Endothelial cell of umbilical vein (primary cell): Measurements from ENCODE around the gene CUBN. TPM values are rescaled to one million over a fixed set of nuclear protein-coding genes. Genes with fewer than 3 reads are reported as not detected.

Experiments
- BruUV-seq: library from RNA; stranded (reverse); fragments of 400-500 nt; replicated peaks from 2 replicates; lab custom pipeline; 2021; lab: Mats Ljungman, UMichigan
- CTCF ChIA-PET: fragments of 300-600, 350-600 bp; sonication (Branson Sonifier 250); formaldehyde crosslinking; loops from one replicate; lab custom pipeline; 2021; ENCODE audit warnings: antibody characterized with exemption, inconsistent platforms; lab: Charles Lee
- POLR2A ChIA-PET: fragments of 300-600, 350-600 bp; sonication (Branson Sonifier 250); formaldehyde crosslinking; loops from one replicate; lab custom pipeline; 2021; ENCODE audit warnings: antibody characterized with exemption, inconsistent platforms; lab: Charles Lee
- DNase-seq: peaks from one replicate; pipeline ENCODE4 v3.0.0-alpha.2; 2011; ENCODE audit warnings: low read depth, low spot score
- FAIRE-seq: peaks from 2 replicates; lab custom pipeline; 2011; peaks lifted over from hg19 to GRCh38; lab: Jason Lieb, UNC
- H2AFZ ChIP-seq: 2 replicates; pipeline ENCODE4 v1.6.0; 2012; ENCODE audit warnings: low read depth, low read length, control low read depth, inconsistent platforms
- H3K27ac ChIP-seq: 2 replicates; pipeline ENCODE4 v1.5.1; 2011; ENCODE audit warnings: low read depth, mild to moderate bottlenecking, control low read depth, low read length, moderate library complexity; ENCODE audit not compliant: insufficient read depth
- H3K27me3 ChIP-seq, 2 experiments: 2 replicates each; pipeline versions ENCODE4 v1.6.0 to v1.6.1; 2011; ENCODE audit warnings: low read length in 2 of 2, mixed read lengths in 1 of 2; ENCODE audit not compliant: control insufficient read depth in 2 of 2, insufficient read depth in 2 of 2
- H3K36me3 ChIP-seq, 2 experiments: 2 replicates in 1 of 2; 3 replicates in 1 of 2; pipeline ENCODE4 v1.5.1; 2011; ENCODE audit warnings: low read length in 2 of 2, mild to moderate bottlenecking in 1 of 2, moderate library complexity in 1 of 2; ENCODE audit not compliant: control insufficient read depth in 2 of 2, insufficient read depth in 2 of 2; ENCODE audit errors: extremely low read depth in 1 of 2
- H3K4me1 ChIP-seq: 3 replicates; pipeline ENCODE4 v1.5.1; 2011; ENCODE audit warnings: mild to moderate bottlenecking, low read length; ENCODE audit not compliant: control insufficient read depth, insufficient read depth; ENCODE audit errors: extremely low read depth
- H3K4me2 ChIP-seq: 2 replicates; pipeline ENCODE4 v1.6.1; 2011; ENCODE audit warnings: low read length, control low read depth, mixed read lengths; ENCODE audit not compliant: insufficient read depth
- H3K4me3 ChIP-seq, 3 experiments: fragments of 200-600 bp in 1 of 3; sonication (generic), shearing (Covaris generic) in 1 of 3; replicated peaks in 1 of 3; 2 replicates each; pipeline ENCODE4 v1.5.1; 2011 to 2016; ENCODE audit warnings: control low read depth in 3 of 3, low read length in 3 of 3, mild to moderate bottlenecking in 2 of 3, inconsistent platforms in 1 of 3, low read depth in 1 of 3, moderate library complexity in 1 of 3; ENCODE audit not compliant: insufficient read depth in 1 of 3
- H3K79me2 ChIP-seq: 2 replicates; pipeline ENCODE4 v1.6.0; 2012; ENCODE audit warnings: low read length, inconsistent platforms; ENCODE audit not compliant: control insufficient read depth, insufficient read depth
- H3K9ac ChIP-seq: replicated peaks from 2 replicates; pipeline ENCODE3; 2011; ENCODE audit warnings: low read length, control low read depth; ENCODE audit not compliant: insufficient read depth; ENCODE audit errors: extremely low read depth
- H3K9me1 ChIP-seq: replicated peaks from 3 replicates; pipeline ENCODE4 v1.6.0; 2011; ENCODE audit warnings: mild to moderate bottlenecking, low read length; ENCODE audit not compliant: control insufficient read depth, insufficient read depth; ENCODE audit errors: extremely low read depth
- H3K9me3 ChIP-seq: replicated peaks from 2 replicates; pipeline ENCODE4 v1.5.1; 2012; ENCODE audit warnings: low read length, inconsistent platforms; ENCODE audit not compliant: control insufficient read depth, insufficient read depth
- H4K20me1 ChIP-seq: replicated peaks from 2 replicates; pipeline ENCODE3; 2011; ENCODE audit warnings: mild to moderate bottlenecking, low read length; ENCODE audit not compliant: control insufficient read depth, insufficient read depth; ENCODE audit errors: extremely low read depth
- EZH2 ChIP-seq: IDR thresholded peaks from 2 replicates; pipeline ENCODE4 v1.6.1; 2012; ENCODE audit warnings: borderline replicate concordance, low read depth, mild to moderate bottlenecking, moderate library complexity, low read length, inconsistent platforms; ENCODE audit not compliant: severe bottlenecking
- FOS ChIP-seq: IDR thresholded peaks from 2 replicates; pipeline ENCODE4 v1.6.1; 2011; ENCODE audit warnings: mild to moderate bottlenecking, low read length, moderate library complexity, borderline replicate concordance; ENCODE audit not compliant: insufficient read depth
- GATA2 ChIP-seq: IDR thresholded peaks from 2 replicates; pipeline ENCODE4 v1.7.0; 2011; ENCODE audit warnings: low read depth, mild to moderate bottlenecking, moderate library complexity, mixed read lengths, low read length; ENCODE audit not compliant: insufficient read length, insufficient read depth
- JUN ChIP-seq: IDR thresholded peaks from 2 replicates; pipeline ENCODE4 v1.6.1; 2011; ENCODE audit warnings: borderline replicate concordance, low read depth; ENCODE audit not compliant: insufficient read length, insufficient read depth
- MYC ChIP-seq: IDR thresholded peaks from one replicate; pipeline ENCODE4 v1.6.1; 2011; ENCODE audit warnings: mild to moderate bottlenecking, low read depth, low read length
- POLR2A ChIP-seq: IDR thresholded peaks from 2 replicates; pipeline ENCODE4 v1.6.1; 2012; ENCODE audit warnings: low read depth, mild to moderate bottlenecking, control low read depth, low read length
- POLR2AphosphoS5 ChIP-seq: IDR thresholded peaks from 2 replicates; pipeline ENCODE4 v1.6.1; 2012; ENCODE audit warnings: low read depth, mild to moderate bottlenecking, control low read depth, low read length, moderate library complexity; ENCODE audit not compliant: insufficient read depth
- dilution Hi-C: fragments of 300-500 bp; cut with MboI; formaldehyde crosslinking; loops from one replicate; pipeline ENCODE4 v1.15.0; 2019; ENCODE audit warnings: low sequenced_read_pairs; ENCODE audit not compliant: extremely low pct_ligation_motif_present
- intact Hi-C: fragments of 100-400 bp; cut with micrococcal nuclease; formaldehyde crosslinking; loops from one replicate; pipeline ENCODE4 v1.10.0; 2022
- polyA plus RNA-seq, 4 experiments: library from polyadenylated mRNA; depleted of rRNA in 3 of 4; stranded (reverse) in 3 of 4; unstranded in 1 of 4; fragments of >200 nt; gene quantifications; 2 replicates each; pipeline versions ENCODE4 v1.2.1 to v1.2.3, GENCODE V29; 2011 to 2012; ENCODE audit warnings: missing spikeins in 1 of 4
- total RNA-seq: library from RNA; stranded (reverse); gene quantifications from 2 replicates; pipeline ENCODE4 v1.2.3, GENCODE V29; 2021
- TF ChIP-seq, protein P1 (sequence below), 2 donors: IDR thresholded peaks; 1 replicate in 1 of 2; 2 replicates in 1 of 2; pipeline ENCODE4 v1.5.1; 2011; ENCODE audit warnings: low read length in 2 of 2, mild to moderate bottlenecking in 2 of 2, moderate library complexity in 2 of 2, control low read depth in 1 of 2, inconsistent platforms in 1 of 2, low read depth in 1 of 2; ENCODE audit not compliant: insufficient read depth in 1 of 2; ENCODE audit errors: extremely low read depth in 1 of 2
- TF ChIP-seq, protein P2 (sequence below): IDR thresholded peaks from 2 replicates; pipeline ENCODE4 v1.6.1; 2011; ENCODE audit not compliant: insufficient read depth, insufficient read length

Gene CUBN
- total and polyA plus RNA-seq, 2 donors (not counting 3 experiments of a cell fraction or from before 2014, with no cell fraction given), result 2.7 to 4.6 TPM

DNA sequence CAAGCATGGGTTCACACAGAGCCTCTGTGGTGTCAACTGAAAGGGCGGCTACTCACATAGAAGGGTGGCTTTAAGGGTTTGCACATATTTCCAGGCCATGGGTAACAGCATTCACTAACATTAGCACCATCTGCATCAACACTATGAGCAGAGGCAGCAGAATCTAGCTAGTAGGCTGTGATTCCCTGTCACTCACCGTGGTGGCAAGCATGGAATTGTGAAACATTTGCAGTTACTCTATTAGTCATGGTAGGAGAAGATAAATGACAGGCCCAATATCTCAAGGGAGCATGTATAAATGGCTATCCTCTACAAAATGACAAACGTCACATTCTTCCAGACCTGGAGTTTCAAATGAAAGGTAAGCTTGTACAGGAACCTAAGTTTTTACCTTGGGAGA is 32.2 kb upstream of the CUBN start:
- Histone ChIP-seq H3K27me3 (no peaks in the 10 kb centered on the region), H2AFZ (no peak overlapping the region), H3K9ac (no peak overlapping the region), H3K36me3 (no peaks in the 10 kb centered on the region), H3K4me1 (no peaks in the 10 kb centered on the region), H3K9me1 (no peaks in the 10 kb centered on the region), H4K20me1 (no peaks in the 10 kb centered on the region), H3K4me2 (no peak overlapping the region), H3K27ac (no peak overlapping the region), H3K4me3 (no peak overlapping the region), H3K79me2 (no peaks in the 10 kb centered on the region), H3K9me3 (no peaks in the 10 kb centered on the region)
- no peak for FAIRE-seq
- no TSS peak for BruUV-seq
- ChIA-PET POLR2A (no interaction called here), CTCF (no interaction called here)
- intact Hi-C loops (no loop called here), dilution Hi-C loops (no loop called here)
- DNase-seq, result no peak
- TF ChIP-seq, protein P1, sequence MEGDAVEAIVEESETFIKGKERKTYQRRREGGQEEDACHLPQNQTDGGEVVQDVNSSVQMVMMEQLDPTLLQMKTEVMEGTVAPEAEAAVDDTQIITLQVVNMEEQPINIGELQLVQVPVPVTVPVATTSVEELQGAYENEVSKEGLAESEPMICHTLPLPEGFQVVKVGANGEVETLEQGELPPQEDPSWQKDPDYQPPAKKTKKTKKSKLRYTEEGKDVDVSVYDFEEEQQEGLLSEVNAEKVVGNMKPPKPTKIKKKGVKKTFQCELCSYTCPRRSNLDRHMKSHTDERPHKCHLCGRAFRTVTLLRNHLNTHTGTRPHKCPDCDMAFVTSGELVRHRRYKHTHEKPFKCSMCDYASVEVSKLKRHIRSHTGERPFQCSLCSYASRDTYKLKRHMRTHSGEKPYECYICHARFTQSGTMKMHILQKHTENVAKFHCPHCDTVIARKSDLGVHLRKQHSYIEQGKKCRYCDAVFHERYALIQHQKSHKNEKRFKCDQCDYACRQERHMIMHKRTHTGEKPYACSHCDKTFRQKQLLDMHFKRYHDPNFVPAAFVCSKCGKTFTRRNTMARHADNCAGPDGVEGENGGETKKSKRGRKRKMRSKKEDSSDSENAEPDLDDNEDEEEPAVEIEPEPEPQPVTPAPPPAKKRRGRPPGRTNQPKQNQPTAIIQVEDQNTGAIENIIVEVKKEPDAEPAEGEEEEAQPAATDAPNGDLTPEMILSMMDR (IDR thresholded peaks at IDR 0.05; ENCODE audit: extremely low read depth in 1 of 2, insufficient read depth in 1 of 2, low read depth in 1 of 2, low read length in 2 of 2), result no peak
- TF ChIP-seq FOS (no peak), MYC (no peak), POLR2AphosphoS5 (no peak), POLR2A (no peak)
- TF ChIP-seq, protein P2, sequence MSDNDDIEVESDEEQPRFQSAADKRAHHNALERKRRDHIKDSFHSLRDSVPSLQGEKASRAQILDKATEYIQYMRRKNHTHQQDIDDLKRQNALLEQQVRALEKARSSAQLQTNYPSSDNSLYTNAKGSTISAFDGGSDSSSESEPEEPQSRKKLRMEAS, result no peak

DNA sequence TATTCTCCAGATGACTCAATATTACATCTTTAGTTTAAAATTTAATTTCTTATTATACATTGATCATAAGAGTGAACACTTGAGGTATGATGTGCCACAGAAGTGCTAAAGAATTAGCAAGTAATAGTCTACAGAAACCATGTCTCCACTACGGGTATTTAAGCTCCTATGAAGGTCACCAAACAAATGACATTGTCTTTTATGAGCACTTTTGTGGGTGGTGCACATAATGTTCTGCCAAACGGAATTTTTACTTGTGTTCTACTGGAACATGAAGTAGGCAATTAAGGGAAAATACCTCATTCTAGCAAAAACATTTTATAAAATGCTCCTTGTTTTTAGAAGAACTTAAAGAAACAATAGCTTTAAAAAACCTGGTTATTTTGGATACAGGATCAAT is 27.4 kb upstream of the CUBN start:
- no peak for FAIRE-seq
- Histone ChIP-seq H3K79me2 (no peaks in the 10 kb centered on the region), H3K27ac (no peak overlapping the region), H3K27me3 (no peaks in the 10 kb centered on the region), H3K9me3 (no peaks in the 10 kb centered on the region), H4K20me1 (no peaks in the 10 kb centered on the region), H3K36me3 (no peaks in the 10 kb centered on the region), H3K9ac (no peak overlapping the region), H3K9me1 (no peaks in the 10 kb centered on the region), H3K4me3 (no peak overlapping the region), H2AFZ (no peak overlapping the region), H3K4me2 (no peak overlapping the region), H3K4me1 (no peaks in the 10 kb centered on the region)
- POLR2A ChIA-PET, result no interaction called here
- no peak for TF ChIP-seq JUN
- TF ChIP-seq FOS, result no peak
- no peak for TF ChIP-seq POLR2A
- TF ChIP-seq EZH2, result no peak
- TF ChIP-seq POLR2AphosphoS5, result no peak
- TF ChIP-seq, protein P2, result no peak
- TF ChIP-seq MYC, result no peak
- TF ChIP-seq GATA2, result no peak
- TF ChIP-seq, protein P1 (IDR thresholded peaks at IDR 0.05; ENCODE audit: extremely low read depth in 1 of 2, insufficient read depth in 1 of 2, low read depth in 1 of 2, low read length in 2 of 2), result no peak
- CTCF ChIA-PET, result interaction anchor here (1.0 to 1.7 kb wide), 2 partner anchors 10 to 13 kb away, joined by 4 to 5 read pairs; no protein-coding TSS in a partner anchor
- BruUV-seq, result no TSS peak
- DNase-seq, result no peak
- intact Hi-C loops (no loop called here), dilution Hi-C loops (no loop called here)
